Measurements from ENCODE around the gene ZNF526. TPM values are rescaled to one million over a fixed set of nuclear protein-coding genes. Genes with fewer than 3 reads are reported as not detected.
A peak's percentile ranks its signal among the peaks of the same experiment; 100 is the strongest.

Gene ZNF526
- total and polyA plus RNA-seq, 3 donors from 2014 or later: 10.1 to 12.2 (median 10.1) TPM

DNA sequence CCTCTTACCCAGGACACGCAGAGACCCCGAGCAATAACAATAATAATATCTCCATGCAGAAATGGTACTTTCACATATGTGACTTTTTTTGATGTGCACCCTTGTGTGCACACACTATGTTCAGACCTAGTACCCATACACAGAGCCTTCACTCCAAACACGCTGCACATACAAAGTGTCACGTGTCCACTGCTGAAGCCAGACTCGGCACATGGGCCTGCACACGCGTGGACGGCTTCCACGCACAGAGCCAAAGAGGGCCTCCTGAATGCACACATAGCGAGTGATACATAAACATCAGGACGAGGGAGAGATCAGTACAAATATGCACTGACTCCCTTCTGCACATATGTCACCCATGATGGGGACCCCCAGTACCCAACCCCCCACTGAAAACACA lies 45.9 kb upstream of the ZNF526 start:
- Histone ChIP-seq H3K4me1 (peaks cover 10% of the 10 kb centered on the region), H3K4me3 (no peak overlapping the region), H3K9me3 (no peaks in the 10 kb centered on the region), H3K27me3 (no peaks in the 10 kb centered on the region), H3K27ac (no peak overlapping the region), H3K36me3 (ENCODE audit: low read depth, missing control alignments) (no peaks in the 10 kb centered on the region)
- TF ChIP-seq, protein P1, sequence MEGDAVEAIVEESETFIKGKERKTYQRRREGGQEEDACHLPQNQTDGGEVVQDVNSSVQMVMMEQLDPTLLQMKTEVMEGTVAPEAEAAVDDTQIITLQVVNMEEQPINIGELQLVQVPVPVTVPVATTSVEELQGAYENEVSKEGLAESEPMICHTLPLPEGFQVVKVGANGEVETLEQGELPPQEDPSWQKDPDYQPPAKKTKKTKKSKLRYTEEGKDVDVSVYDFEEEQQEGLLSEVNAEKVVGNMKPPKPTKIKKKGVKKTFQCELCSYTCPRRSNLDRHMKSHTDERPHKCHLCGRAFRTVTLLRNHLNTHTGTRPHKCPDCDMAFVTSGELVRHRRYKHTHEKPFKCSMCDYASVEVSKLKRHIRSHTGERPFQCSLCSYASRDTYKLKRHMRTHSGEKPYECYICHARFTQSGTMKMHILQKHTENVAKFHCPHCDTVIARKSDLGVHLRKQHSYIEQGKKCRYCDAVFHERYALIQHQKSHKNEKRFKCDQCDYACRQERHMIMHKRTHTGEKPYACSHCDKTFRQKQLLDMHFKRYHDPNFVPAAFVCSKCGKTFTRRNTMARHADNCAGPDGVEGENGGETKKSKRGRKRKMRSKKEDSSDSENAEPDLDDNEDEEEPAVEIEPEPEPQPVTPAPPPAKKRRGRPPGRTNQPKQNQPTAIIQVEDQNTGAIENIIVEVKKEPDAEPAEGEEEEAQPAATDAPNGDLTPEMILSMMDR (IDR thresholded peaks at IDR 0.05): no peak
- no peak for TF ChIP-seq POLR2A (IDR thresholded peaks at IDR 0.05)
- 89 to 90% methylated on average over 11 of the region's 11 CpGs for WGBS, 2 donors
- intact Hi-C loops (cut with DNase I; ENCODE audit: low total_unique reads): no loop called here
- DNase-seq: no peak

GRCh38 chr19:42174958-42175734 lies 45.0 kb upstream of the ZNF526 start:
- no peaks in the 10 kb centered on the region for H3K9me3 ChIP-seq
- H3K27ac ChIP-seq: no peak overlapping the region
- intact Hi-C loops (cut with DNase I; ENCODE audit: low total_unique reads): no loop called here
- TF ChIP-seq, protein P1 (IDR thresholded peaks at IDR 0.05): no peak
- no peak for TF ChIP-seq POLR2A (IDR thresholded peaks at IDR 0.05)
- peaks cover 10% of the 10 kb centered on the region for H3K4me1 ChIP-seq
- H3K27me3 ChIP-seq: no peaks in the 10 kb centered on the region
- no peaks in the 10 kb centered on the region for H3K36me3 ChIP-seq (ENCODE audit: low read depth, missing control alignments)
- no peak for DNase-seq
- WGBS, 2 donors: 33 to 45% methylated on average over 6 of the region's 6 CpGs
- H3K4me3 ChIP-seq: no peak overlapping the region

- Histone ChIP-seq H3K27me3 (no peaks in the 10 kb centered on the region), H3K9me3 (no peaks in the 10 kb centered on the region), H3K4me1 (peaks cover 10% of the 10 kb centered on the region), H3K4me3 (peak overlapping the region; percentile 39 to 41), H3K36me3 (ENCODE audit: low read depth, missing control alignments) (no peaks in the 10 kb centered on the region), H3K27ac (no peak overlapping the region)
- intact Hi-C loops (cut with DNase I; ENCODE audit: low total_unique reads): no loop called here
- TF ChIP-seq POLR2A (IDR thresholded peaks at IDR 0.05): no peak
- TF ChIP-seq, protein P1 (IDR thresholded peaks at IDR 0.05): no peak
- WGBS, 2 donors: 1% methylated on average over 34 of the region's 34 CpGs
- DNase-seq: peak; percentile 21
These were observed 44.0 kb upstream of the ZNF526 start for GRCh38 chr19:42175952-42176648.

DNA sequence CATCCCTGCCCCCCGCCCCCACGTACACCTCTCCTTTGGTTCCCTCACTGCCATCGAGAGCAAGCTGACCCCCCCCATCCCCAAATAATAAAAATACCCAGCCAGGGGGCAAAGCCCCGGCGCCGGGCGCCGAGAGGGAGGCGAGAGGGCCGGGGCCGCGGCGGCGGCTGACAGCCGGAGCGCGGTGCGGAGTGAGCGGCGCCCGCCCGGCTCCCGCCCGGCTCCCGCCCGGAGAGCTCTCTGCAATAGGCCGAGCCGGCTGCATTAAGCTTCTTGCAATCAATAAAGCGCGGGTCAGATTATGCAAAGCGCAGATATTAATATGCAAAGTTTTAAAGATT lies 43.5 kb upstream of the ZNF526 start:
- peak overlapping the region; percentile 39 to 41 for H3K4me3 ChIP-seq
- no peaks in the 10 kb centered on the region for H3K9me3 ChIP-seq
- TF ChIP-seq POLR2A (IDR thresholded peaks at IDR 0.05): no peak
- TF ChIP-seq, protein P1 (IDR thresholded peaks at IDR 0.05): no peak
- H3K36me3 ChIP-seq (ENCODE audit: low read depth, missing control alignments): no peaks in the 10 kb centered on the region
- H3K4me1 ChIP-seq: peaks cover 10% of the 10 kb centered on the region
- WGBS, 2 donors: 1 to 2% methylated on average over 19 to 31 of the region's 31 CpGs
- no peaks in the 10 kb centered on the region for H3K27me3 ChIP-seq
- no peak overlapping the region for H3K27ac ChIP-seq
- intact Hi-C loops (cut with DNase I; ENCODE audit: low total_unique reads): no loop called here
- DNase-seq: no peak
